Measurements from ENCODE around the gene MELK. TPM values are rescaled to one million over a fixed set of nuclear protein-coding genes. Genes with fewer than 3 reads are reported as not detected.

The MELK gene
- total RNA-seq, 1 experiment from 2014 or later: 63.2 TPM

- H3K27ac ChIP-seq (ENCODE audit: low read depth, low read length): no peak overlapping the region
- H3K4me2 ChIP-seq (ENCODE audit: low read length): no peak overlapping the region
- intact Hi-C loops (cut with micrococcal nuclease): no loop called here
- H3K9me2 ChIP-seq (ENCODE audit: insufficient read depth): no peaks in the 10 kb centered on the region
- CTCF ChIA-PET: no interaction called here
- no peak for TF ChIP-seq SIN3A (IDR thresholded peaks at IDR 0.05; ENCODE audit: low read depth)
- no peak for TF ChIP-seq ZBTB33 (IDR thresholded peaks at IDR 0.05; ENCODE audit: extremely low read depth, insufficient replicate concordance, low read length)
- TF ChIP-seq ATF3 (IDR thresholded peaks at IDR 0.05): no peak
- TF ChIP-seq FOSL1 (IDR thresholded peaks at IDR 0.05; ENCODE audit: low read depth): no peak
- TF ChIP-seq TCF7L2 (IDR thresholded peaks at IDR 0.05; ENCODE audit: borderline replicate concordance, extremely low read depth, insufficient read depth, insufficient read length): no peak
- TF ChIP-seq ZFX (IDR thresholded peaks at IDR 0.05): no peak
- TF ChIP-seq EZH2 (IDR thresholded peaks at IDR 0.05): no peak
- no peak for TF ChIP-seq CTCF (IDR thresholded peaks at IDR 0.05 in 2 of 3, conservative IDR thresholded peaks at IDR 0.05 in 1 of 3; ENCODE audit: borderline replicate concordance in 1 of 3, insufficient read depth in 1 of 3, low read depth in 2 of 3, low read length in 2 of 3)
- TF ChIP-seq SP1 (IDR thresholded peaks at IDR 0.05; ENCODE audit: low read depth): no peak
- no peak for TF ChIP-seq POLR2A (IDR thresholded peaks at IDR 0.05; ENCODE audit: borderline replicate concordance, extremely low read depth, insufficient read depth, insufficient read length)
- no peak for TF ChIP-seq RAD21 (IDR thresholded peaks at IDR 0.05; ENCODE audit: low read depth)
- TF ChIP-seq YY1 (IDR thresholded peaks at IDR 0.05; ENCODE audit: extremely low read depth, insufficient replicate concordance, low read depth, low read length): no peak
- TF ChIP-seq ELF1 (IDR thresholded peaks at IDR 0.05; ENCODE audit: borderline replicate concordance, low read depth): no peak
- no peak for TF ChIP-seq ZNF274 (IDR thresholded peaks at IDR 0.05; ENCODE audit: low read depth, low read length)
- no peak for TF ChIP-seq SRF (IDR thresholded peaks at IDR 0.05; ENCODE audit: low read depth)
- RAD21 ChIA-PET (ENCODE audit: low non-redundant PET in 1 of 2, low total read pairs in 2 of 2, uncharacterized antibody in 2 of 2, unreplicated experiment in 2 of 2): no interaction called here
- no peaks in the 10 kb centered on the region for H3K27me3 ChIP-seq (ENCODE audit: insufficient read depth, low read length)
- no peak overlapping the region for H2AFZ ChIP-seq (ENCODE audit: low read depth, low read length, poor library complexity, severe bottlenecking)
- no peak overlapping the region for H3K4me3 ChIP-seq (replicated peaks in 1 of 2; ENCODE audit: low read depth in 1 of 2, low read length in 2 of 2)
- BruUV-seq (replicated peaks): no TSS peak
- 0 out of 4 replicates have a peak, but pooled peaks cover 0 to under 1% of the 10 kb centered on the region in 2 experiments for H3K4me1 ChIP-seq (ENCODE audit: control insufficient read depth in 1 of 2, insufficient read depth in 2 of 2, low read length in 2 of 2)
- no peaks in the 10 kb centered on the region for H3K9me3 ChIP-seq (ENCODE audit: control insufficient read depth in 1 of 2, insufficient read depth in 1 of 2, low read depth in 1 of 2, low read length in 2 of 2)
- H4K20me1 ChIP-seq (ENCODE audit: insufficient read depth): no peaks in the 10 kb centered on the region
- no peak for ATAC-seq
- DNase-seq (ENCODE audit: low read depth, low spot score): no peak
- H3K36me3 ChIP-seq (ENCODE audit: control insufficient read depth in 1 of 2, insufficient read depth in 2 of 2, low read length in 2 of 2): peaks cover 23 to 35% of the 10 kb centered on the region in 2 experiments; a peak in 3 of 4 replicates
- POLR2A ChIA-PET: no interaction called here
- H3K9ac ChIP-seq (ENCODE audit: low read length): no peak overlapping the region
- H3K79me2 ChIP-seq (ENCODE audit: insufficient read depth, low read length): peaks cover 7% of the 10 kb centered on the region; the same call in 1 of the 2 replicates
Observed at GRCh38 chr9:36671561-36671960, 98.9 kb downstream of the MELK start.
